Right lobe of liver (tissue), 6 donors: Measurements from ENCODE around the gene TMEM134. TPM values are rescaled to one million over a fixed set of nuclear protein-coding genes. Genes with fewer than 3 reads are reported as not detected.

Experiments
- ATAC-seq, 4 donors: fragments of 200-7000 bp; cut with Tn5 transposase; one replicate each; pipeline ENCODE4 v1.9.1; 2020; ENCODE audit warnings: mild to moderate bottlenecking in 4 of 4, moderate library complexity in 4 of 4
- DNase-seq, 3 donors: peaks; one replicate each; pipeline ENCODE4 v3.0.0-alpha.2; 2020
- H3K27ac ChIP-seq, 3 donors: fragments of 200-600 bp; one replicate each; pipeline ENCODE4 v1.8.0; 2022
- H3K27me3 ChIP-seq, 2 donors: fragments of 200-600 bp; one replicate each; pipeline ENCODE4 v1.8.0; 2022
- H3K36me3 ChIP-seq, 4 donors: fragments of 200-600 bp; sonication (generic) in 1 of 4; one replicate each; pipeline versions ENCODE4 v1.5.1 to v1.8.0; 2017 to 2022; ENCODE audit warnings: control low read depth in 1 of 4
- H3K4me1 ChIP-seq, 4 donors: fragments of 200-600 bp; sonication (generic) in 1 of 4; one replicate each; pipeline versions ENCODE4 v1.5.1 to v1.8.0; 2017 to 2022; ENCODE audit warnings: control low read depth in 1 of 4
- H3K4me3 ChIP-seq, 3 donors: fragments of 200-600 bp; one replicate each; pipeline ENCODE4 v1.8.0; 2022
- H3K9me3 ChIP-seq, 4 donors: fragments of 200-600 bp; sonication (generic) in 1 of 4; one replicate each; pipeline versions ENCODE4 v1.5.1 to v1.8.0; 2017 to 2022; ENCODE audit warnings: control low read depth in 1 of 4
- POLR2A ChIP-seq: fragments of 450-650 bp; IDR thresholded peaks from one replicate; pipeline ENCODE4 v1.6.1; 2017; ENCODE audit warnings: antibody characterized with exemption, mild to moderate bottlenecking
- WGBS: methylation state at CpG from one replicate; pipeline ENCODE4 v1.1.6; 2018; ENCODE audit warnings: low coverage, low lambda C conversion rate; ENCODE audit not compliant: insufficient coverage; ENCODE audit errors: missing lambda C conversion rate; 5-methylcytosine and 5-hydroxymethylcytosine counted together
- intact Hi-C, 2 donors: fragments of 100-400 bp; cut with DNase I; formaldehyde crosslinking; loops; one replicate each; pipeline versions ENCODE4 v1.11.2 to v1.14.1; 2022
- total RNA-seq, 6 experiments: library from RNA; depleted of rRNA in 2 of 6; stranded (reverse); fragments of >200 nt in 2 of 6; fragmentation: NEBNext Ultra II Directional in 3 of 6; extraction: Animal tissue kit (Norgen Biotek cat#: 25700) in 3 of 6; gene quantifications; one replicate each; pipeline versions ENCODE4 v1.1.0 to v1.2.4, GENCODE V29; 2016 to 2023
- TF ChIP-seq, protein P1 (sequence below), 4 donors: fragments of 200-600 bp in 3 of 4; fragments of 450-650 bp in 1 of 4; IDR thresholded peaks; one replicate each; pipeline versions ENCODE4 v1.5.1 to v1.8.0; 2016 to 2022; ENCODE audit warnings: antibody characterized with exemption in 4 of 4, mild to moderate bottlenecking in 2 of 4
- donor health status: DM: no; HTN: yes; CAD: no.
- donor health status: DM: no; HTN: no; CAD: no.
- donor health status: DM: no; HTN: no; CAD: no.
- donor health status: DM: no; HTN: yes; CAD: no.
- donor health status: DM: no; HTN: yes; CAD: no.

Gene TMEM134
- total RNA-seq, 6 experiments from 2014 or later = 29.1 to 133 (median 40.9) TPM

DNA sequence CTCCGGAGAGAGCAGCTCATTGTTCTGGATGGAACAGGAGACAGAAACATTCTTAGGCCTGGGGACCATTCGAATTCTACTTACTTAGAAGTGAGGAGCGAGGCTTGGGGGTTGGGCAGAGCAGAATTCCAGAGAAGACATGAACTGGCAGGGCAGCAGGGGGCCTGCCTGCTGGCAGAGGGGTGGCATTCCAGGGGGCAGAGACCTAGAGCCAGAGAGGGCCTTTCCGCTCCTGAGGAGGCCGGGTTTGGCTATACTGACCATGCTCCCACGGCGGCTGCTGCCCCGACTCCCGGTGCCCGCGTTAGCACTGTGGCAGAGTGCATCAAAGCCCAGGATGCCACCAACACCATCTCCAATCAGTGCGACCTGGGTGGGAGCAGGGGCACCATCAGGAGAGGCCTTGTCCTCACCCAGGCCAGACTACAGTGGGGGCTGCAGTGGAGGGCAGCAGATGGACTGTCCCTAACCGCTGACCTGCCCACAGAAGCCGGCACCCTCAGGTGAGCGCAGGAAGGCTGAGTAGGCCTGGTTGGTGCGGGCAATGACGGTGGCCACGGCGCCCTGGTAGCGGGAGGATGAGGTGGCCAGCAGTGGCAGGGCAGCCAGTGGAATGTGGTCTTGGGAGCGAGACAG, 28.7 kb upstream of the TMEM134 start:
- ATAC-seq (no peak), DNase-seq (no peak)
- WGBS = 100% methylated on average over 1 of the region's 21 CpGs
- H3K4me1 ChIP-seq = no peaks in the 10 kb centered on the region
- H3K36me3 ChIP-seq = peaks cover 0 to 3% (median 2%) of the 10 kb centered on the region in 4 donors
- intact Hi-C loops = no loop called here
- H3K9me3 ChIP-seq = no peaks in the 10 kb centered on the region
- no peak for TF ChIP-seq POLR2A
- TF ChIP-seq, protein P1, sequence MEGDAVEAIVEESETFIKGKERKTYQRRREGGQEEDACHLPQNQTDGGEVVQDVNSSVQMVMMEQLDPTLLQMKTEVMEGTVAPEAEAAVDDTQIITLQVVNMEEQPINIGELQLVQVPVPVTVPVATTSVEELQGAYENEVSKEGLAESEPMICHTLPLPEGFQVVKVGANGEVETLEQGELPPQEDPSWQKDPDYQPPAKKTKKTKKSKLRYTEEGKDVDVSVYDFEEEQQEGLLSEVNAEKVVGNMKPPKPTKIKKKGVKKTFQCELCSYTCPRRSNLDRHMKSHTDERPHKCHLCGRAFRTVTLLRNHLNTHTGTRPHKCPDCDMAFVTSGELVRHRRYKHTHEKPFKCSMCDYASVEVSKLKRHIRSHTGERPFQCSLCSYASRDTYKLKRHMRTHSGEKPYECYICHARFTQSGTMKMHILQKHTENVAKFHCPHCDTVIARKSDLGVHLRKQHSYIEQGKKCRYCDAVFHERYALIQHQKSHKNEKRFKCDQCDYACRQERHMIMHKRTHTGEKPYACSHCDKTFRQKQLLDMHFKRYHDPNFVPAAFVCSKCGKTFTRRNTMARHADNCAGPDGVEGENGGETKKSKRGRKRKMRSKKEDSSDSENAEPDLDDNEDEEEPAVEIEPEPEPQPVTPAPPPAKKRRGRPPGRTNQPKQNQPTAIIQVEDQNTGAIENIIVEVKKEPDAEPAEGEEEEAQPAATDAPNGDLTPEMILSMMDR (IDR thresholded peaks at IDR 0.05) = no peak
- H3K4me3 ChIP-seq = no peak overlapping the region
- no peak overlapping the region for H3K27ac ChIP-seq
- no peaks in the 10 kb centered on the region for H3K27me3 ChIP-seq

DNA sequence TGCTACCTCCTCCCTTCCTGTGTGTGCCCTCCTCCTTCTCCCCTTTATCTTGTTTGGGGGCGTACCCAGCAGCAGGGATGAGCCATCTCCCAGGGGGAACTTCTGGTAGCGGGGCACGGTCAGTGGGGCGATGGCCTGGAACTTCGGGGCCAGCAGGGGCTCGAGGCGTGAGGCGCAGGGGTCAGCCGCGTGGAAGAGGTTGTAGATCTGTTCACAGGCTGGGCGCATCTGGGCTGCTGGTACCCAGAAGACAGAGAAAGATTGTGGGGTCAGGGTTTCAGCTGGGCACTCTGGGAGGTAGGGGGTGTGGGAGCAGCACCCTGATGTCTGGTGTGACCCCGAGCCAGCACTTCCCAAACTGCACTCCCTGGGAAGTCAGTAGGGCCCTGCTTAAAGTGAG, 27.1 kb upstream of the TMEM134 start:
- Histone ChIP-seq H3K36me3 (peaks cover 0 to 9% (median 2%) of the 10 kb centered on the region in 4 donors), H3K9me3 (no peaks in the 10 kb centered on the region), H3K27ac (no peak overlapping the region), H3K4me1 (no peaks in the 10 kb centered on the region), H3K4me3 (no peak overlapping the region), H3K27me3 (no peaks in the 10 kb centered on the region)
- ATAC-seq (no peak), DNase-seq (no peak)
- no peak for TF ChIP-seq POLR2A
- TF ChIP-seq, protein P1 (IDR thresholded peaks at IDR 0.05) = no peak
- no CpG with 5 or more reads among the region's 12 CpGs for WGBS
- intact Hi-C loops = no loop called here

DNA sequence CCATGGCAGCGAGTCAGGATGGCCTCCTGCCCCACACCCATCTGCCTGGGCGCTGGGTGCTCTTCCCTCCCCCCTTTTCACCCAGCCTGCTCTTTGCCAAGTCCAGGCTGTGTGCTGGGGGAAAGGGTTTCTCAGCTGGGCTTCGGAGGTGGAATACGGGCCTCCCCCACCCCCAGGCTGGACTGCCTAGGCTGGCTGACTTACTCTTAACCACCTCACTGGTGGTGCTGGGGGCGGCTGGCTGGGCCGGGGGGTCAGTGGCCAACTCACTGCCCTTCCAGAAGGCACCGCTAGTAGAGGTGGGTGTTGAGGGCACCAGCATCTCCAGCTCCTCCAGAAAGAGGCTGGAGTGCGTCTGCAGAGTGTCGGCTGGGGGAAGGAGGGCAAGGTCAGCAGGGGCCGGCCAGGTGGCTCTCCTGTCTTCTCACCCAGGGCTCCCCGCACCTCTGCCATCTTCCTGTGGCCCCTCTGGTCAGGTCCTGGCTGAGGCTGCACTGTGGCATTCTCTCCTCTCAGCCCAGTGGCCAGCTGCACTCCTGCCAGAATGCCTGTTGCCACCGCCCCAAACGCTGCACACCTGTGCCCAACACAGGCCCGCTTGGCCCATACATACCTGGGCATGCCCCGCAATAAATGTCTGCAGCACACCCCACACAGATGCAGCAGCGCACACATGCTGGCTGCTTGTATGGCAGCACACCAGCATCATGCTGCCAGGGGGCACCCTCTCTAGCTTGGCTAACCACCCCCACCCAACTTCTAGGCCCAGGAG, 26.4 kb upstream of the TMEM134 start:
- 89% methylated on average over 5 of the region's 16 CpGs for WGBS
- ATAC-seq = no peak

DNA sequence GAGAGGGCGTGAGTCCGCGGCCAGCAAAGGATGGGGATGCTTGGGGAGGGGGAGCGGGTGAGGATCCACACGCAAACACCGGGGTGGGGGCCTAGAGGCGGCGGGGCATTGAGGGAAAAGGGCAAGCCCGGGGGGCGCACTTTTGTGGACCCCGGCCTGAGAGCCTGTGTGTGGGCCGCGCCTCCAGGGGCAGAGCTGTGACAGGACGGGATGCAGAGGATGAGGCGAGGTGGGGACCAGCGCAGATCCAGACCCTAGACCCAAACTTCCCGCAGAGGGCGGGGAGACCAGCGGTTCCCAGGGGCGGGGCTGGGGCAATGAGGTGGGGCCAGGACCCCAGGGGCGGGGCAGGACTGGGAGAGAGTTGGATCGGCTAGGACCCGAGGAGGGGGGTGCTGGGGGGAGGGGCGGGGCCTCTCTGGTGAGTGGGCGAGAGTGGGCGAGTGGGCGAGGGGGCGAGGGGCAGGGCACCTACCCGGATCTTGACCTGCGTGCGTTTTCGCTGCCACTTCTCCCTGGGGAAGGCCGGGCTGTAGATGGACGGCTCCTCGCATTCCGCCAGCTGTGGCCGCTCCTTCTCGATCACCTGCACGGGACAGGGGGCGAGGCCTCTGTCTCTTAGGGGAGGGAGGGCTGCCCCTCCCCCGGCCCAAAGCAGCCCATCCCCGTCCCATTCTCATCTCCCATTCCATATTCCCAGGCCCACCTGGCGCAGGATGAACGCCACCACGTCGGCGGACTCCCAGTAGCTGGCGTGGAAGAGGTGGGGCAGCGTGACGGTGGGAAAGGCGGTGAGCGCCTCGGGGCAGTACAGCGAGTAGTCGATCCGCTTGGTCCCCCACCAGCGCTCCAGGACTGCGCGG, 25.6 kb upstream of the TMEM134 start:
- ATAC-seq (no peak), DNase-seq (no peak)
- H3K27ac ChIP-seq = no peak overlapping the region
- H3K4me1 ChIP-seq = no peaks in the 10 kb centered on the region
- H3K9me3 ChIP-seq = no peaks in the 10 kb centered on the region
- intact Hi-C loops = no loop called here
- no peak for TF ChIP-seq POLR2A
- TF ChIP-seq, protein P1 (IDR thresholded peaks at IDR 0.05) = no peak
- H3K4me3 ChIP-seq = no peak overlapping the region
- peaks cover 0 to 9% (median 3%) of the 10 kb centered on the region in 4 donors for H3K36me3 ChIP-seq
- no peaks in the 10 kb centered on the region for H3K27me3 ChIP-seq
- WGBS = 95% methylated on average over 23 of the region's 59 CpGs

More for the DNA sequence above, 26.4 kb upstream of the TMEM134 start:
- Histone ChIP-seq H3K36me3 (peaks cover 0 to 9% (median 3%) of the 10 kb centered on the region in 4 donors), H3K4me3 (no peak overlapping the region), H3K27me3 (no peaks in the 10 kb centered on the region), H3K27ac (no peak overlapping the region), H3K9me3 (no peaks in the 10 kb centered on the region), H3K4me1 (no peaks in the 10 kb centered on the region)
- TF ChIP-seq, protein P1 (IDR thresholded peaks at IDR 0.05) = no peak
- no peak for TF ChIP-seq POLR2A
- intact Hi-C loops = no loop called here
- DNase-seq = no peak
